Measurements from ENCODE around the gene KLF3.
A peak's percentile ranks its signal among the peaks of the same experiment; 100 is the strongest.

KLF3 gene

DNA sequence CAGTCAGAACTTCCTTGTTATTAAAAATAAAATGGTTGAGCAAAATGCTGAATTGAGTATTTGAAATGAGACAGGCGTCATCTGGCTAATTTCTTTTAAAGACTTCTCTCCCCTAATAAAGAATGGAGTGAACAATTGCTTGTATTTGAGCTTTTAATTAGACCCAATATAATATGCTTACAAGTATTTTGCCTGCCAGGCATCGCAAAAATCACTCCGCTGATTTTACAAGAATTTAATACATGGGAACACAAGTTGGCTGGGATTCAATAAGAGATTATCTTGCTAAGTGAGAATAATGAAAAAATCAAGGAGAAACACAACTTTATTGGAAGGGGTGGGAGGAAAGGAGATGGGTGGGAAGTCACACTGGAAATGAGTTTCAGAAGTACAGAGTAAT is 52.3 kb downstream of the KLF3 start:
- in situ Hi-C loops (cut with MboI; ENCODE audit: low pct_unique_long_range_greater_than_20kb, low sequenced_read_pairs), result no loop called here
- no peak for DNase-seq

DNA sequence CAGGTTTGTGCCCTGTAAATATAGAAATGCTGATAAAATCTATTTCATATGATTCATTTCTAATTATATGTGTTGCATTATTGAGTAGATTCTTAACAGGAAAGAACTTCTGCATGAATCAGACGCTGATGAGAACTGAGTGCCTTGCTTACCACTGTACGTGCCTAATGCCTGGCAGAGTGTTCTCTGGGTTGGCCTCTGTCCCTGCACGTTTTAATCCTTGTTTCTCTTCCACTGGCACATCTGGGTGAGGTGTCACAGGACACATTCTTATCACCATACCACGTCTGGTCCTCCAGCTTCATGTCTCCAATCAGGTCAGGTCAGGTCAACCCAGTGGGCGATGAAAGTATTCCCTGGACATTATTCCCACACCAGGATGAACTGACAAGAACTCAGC is 53.6 kb downstream of the KLF3 start:
- in situ Hi-C loops (cut with MboI; ENCODE audit: low pct_unique_long_range_greater_than_20kb, low sequenced_read_pairs), result no loop called here
- DNase-seq, result no peak

DNA sequence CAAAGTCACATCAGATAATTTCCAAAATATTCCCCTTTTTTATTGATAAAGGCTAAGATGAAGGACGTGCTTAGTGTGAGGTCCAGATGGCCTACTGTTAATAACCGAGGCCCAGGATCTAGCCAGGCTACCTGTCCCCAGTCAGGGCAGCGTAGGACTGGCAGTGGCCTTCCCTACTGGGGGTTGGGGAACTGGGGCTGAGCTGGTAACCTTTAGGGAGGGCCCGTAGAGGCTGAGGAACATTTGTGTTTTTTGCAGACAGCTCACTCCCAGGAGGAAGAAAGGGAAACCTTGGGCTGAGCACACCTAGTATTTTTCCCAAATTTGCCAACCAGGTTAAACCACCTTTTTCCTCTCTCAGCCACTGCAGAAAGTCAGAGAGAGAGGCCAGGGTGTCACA is 59.1 kb downstream of the KLF3 start:
- no peak for DNase-seq
- in situ Hi-C loops (cut with MboI; ENCODE audit: low pct_unique_long_range_greater_than_20kb, low sequenced_read_pairs), result no loop called here

DNA sequence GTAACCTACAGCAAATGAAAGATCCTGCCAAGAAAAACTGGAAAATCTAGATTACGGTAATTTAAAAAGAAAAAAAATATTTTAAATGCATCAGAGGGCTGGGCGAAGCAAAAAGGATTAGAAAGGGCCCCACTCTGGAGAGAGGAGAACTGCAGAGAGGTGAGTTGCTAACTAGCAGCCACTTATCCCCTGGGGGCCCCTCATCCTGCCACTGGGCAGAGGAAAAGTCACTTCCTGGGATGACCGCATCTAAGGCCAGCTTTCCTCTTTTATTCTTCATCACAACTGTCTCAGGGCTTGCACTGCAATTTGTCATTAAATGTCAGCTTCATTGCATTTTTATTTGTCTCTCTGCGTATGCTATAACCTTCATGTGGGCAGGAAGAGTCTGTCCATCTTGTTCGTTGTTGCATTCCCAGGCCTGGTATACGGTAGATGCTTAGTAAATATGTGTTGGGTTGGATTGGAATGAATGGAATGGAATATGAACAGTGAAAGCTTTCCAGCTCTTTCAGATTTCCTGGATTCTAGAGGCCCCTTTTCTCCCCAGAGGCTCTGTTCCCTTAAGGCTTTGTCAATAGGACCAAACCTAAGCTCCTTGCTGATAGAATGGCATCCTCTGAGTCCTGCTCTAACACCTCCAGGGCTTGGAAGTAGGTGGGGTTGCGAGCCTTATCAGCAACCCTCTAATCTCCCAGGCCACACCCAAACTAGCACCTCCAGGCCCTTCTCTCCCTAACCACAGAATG is 59.9 kb downstream of the KLF3 start:
- in situ Hi-C loops (cut with MboI; ENCODE audit: low pct_unique_long_range_greater_than_20kb, low sequenced_read_pairs), result no loop called here

DNA sequence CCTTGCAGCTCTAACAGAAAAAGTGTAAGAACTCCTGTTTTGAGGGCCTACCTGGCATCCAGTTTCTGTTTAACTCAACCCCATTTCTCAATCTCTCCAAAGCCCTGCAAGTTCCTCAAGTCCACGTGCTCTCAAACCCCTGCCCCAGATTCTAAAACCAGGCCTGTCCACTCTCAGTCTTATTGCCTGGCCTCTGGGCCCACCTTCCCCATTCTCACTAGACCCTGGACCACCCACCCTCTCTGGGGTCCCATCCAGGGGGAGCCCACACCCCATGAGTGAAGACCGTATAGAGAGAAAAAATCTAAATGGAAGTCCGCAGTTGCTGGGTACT is 60.4 kb downstream of the KLF3 start:
- DNase-seq, result no peak
- in situ Hi-C loops (cut with MboI; ENCODE audit: low pct_unique_long_range_greater_than_20kb, low sequenced_read_pairs), result no loop called here

More for the DNA sequence above, 59.9 kb downstream of the KLF3 start:
- DNase-seq, result no peak

DNA sequence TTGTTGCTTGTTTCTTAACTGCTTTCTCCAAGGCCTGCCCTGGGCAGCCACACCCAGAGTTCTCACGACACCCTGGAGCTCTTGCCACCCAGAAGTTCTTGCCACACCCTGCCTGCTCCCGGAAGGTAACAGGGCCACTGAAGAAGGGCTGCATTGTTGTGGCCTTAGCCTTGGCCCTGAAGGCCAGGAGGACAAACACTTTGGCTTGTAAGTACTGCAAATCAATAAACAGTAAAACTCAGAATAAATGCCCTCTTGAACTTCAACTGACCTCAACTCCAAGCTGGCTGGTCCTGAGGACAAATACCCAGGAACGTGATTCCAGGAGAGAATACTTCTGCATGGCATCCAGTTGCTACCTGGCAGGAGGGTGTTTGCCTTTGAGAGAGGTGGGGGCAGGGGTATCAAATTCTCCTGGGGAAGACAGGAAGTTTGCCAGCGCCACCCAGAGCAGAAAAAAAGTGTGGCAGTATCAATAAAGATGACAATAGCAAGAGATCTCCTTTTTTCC is 64.7 kb downstream of the KLF3 start:
- in situ Hi-C loops (cut with MboI; ENCODE audit: low pct_unique_long_range_greater_than_20kb, low sequenced_read_pairs), result no loop called here
- DNase-seq, result peak; percentile 18

DNA sequence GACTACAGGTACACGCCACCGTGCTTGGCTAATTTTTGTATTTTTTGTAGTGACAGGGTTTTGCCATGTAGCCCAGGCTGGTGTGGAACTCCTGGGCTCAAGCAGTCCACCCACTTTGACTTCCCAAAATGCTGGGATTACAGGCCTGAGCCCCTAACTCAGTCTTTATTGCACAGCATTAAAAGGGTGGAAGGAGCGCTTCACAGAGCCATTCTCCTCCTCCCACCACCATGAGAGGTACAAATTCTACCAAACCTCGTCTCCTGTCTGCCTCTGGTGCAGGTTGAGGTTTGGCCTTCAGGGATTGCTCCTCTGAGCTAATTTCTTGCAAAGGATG is 66.5 kb downstream of the KLF3 start:
- DNase-seq, result no peak
- in situ Hi-C loops (cut with MboI; ENCODE audit: low pct_unique_long_range_greater_than_20kb, low sequenced_read_pairs), result no loop called here

DNA sequence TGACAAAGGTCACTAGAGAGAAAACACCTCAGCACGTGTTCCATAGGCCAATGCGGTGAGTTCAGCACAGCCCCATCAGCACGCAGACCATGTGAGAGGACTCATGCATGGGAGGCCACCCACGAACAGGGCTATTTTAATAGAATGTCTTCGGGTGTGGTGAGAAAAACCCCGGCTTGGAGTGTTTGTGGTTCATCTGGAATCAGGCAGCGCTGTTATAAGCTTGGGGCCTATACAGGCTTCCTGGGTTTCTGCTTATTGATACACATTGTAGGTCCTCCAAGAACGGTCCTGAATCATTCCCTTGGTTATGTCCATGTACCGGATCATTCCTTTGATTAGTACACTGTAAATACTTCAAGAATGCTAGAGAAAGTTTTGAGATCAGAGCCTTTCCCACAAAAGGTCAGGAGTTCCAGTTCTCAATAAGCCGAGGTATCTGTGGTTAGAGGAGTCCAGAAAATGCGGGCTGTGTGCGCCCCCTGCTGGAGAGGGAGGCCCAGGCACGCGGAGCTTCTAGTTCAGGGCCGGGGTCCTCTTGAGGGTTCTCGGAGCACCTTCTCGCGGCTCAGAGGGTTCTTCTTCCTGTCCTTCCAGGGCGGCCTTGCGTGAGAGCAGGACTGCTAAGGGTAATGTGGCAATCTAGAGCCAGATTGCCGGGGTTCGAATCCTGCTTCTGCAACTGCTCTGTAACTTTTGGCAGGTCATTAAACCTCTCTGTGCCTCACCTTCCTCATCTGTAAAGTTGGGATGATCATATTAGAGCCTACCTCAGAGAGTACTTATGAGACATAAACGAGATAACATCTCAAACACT is 67.0 kb downstream of the KLF3 start:
- in situ Hi-C loops (cut with MboI; ENCODE audit: low pct_unique_long_range_greater_than_20kb, low sequenced_read_pairs), result no loop called here
- peak; percentile 93 for DNase-seq

DNA sequence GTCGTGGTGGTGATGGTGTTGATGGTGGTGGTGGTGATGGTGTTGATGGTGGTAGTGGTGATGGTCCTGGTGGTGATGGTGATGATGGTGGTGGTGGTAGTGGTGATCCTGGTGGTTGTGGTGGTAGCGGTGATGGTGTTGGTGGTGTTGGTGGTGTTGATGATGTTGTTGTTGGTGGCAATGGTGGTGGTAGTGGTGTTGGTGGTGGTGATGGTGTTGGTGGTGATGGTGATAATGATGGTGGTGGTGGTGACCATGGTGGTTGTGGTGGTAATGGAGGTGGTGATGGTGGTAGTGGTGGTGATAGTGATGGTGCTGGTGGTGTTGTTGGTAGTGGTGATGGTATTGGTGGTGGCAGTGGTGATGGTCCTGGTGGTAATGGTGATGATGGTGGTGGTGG is 69.7 kb downstream of the KLF3 start:
- in situ Hi-C loops (cut with MboI; ENCODE audit: low pct_unique_long_range_greater_than_20kb, low sequenced_read_pairs), result no loop called here
- no peak for DNase-seq

DNA sequence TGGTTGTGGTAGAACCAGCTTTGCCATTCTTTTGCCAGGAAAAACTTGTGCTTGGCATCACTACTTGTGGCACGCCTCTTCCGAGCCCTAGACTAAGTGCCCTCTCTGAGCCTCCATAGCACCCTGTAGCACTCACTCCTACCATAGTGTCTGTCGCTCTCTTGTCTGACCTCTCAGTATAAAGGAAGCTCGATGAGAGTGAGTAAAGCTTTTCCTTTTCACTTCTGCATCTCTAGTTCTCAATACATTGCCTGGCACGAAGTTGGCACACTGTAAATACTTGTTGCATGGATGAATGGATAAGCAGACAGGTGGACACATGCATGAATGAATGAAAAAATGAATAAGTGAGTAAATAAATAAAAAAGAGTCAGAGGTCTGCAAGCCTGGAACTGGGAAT is 70.4 kb downstream of the KLF3 start:
- in situ Hi-C loops (cut with MboI; ENCODE audit: low pct_unique_long_range_greater_than_20kb, low sequenced_read_pairs), result no loop called here
- DNase-seq, result no peak

DNA sequence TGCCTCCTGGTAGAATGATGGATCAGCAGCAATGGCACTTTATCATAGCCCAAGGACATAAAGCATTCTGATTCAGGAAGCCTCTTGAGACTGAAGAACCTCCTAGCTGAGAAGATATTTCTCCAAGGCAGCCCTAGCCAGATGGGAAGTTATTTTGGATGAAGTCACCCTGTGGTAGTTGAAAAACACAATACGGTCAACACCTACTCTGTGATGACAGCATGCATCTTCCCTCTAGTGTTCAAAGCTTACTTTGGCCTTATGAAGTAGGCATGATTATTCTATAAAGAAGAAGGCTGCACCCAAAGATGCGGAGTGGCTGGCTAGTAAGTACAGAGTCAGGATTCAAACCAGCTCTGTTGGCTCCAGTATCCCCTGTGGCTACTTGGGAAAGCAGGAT is 70.9 kb downstream of the KLF3 start:
- DNase-seq, result no peak
- in situ Hi-C loops (cut with MboI; ENCODE audit: low pct_unique_long_range_greater_than_20kb, low sequenced_read_pairs), result no loop called here

DNA sequence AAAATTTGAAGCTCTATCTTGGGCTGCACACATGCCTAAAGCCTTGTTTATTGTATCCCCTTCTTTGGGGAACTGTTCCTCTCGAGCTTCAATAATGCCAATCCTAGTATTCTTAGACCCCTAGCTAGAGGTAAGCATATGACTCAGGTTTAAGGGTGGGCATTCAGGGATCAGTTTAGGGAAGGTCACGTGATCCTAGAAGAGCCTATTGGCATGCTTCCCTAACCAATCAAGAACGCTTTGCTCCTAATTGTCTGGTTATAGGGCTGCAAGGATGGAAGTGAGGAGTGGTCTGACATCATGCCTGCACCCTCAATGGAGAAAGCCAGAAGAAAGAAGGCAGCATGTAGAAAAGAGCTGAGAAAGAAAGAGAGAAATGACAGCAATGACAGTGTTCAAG is 71.9 kb downstream of the KLF3 start:
- in situ Hi-C loops (cut with MboI; ENCODE audit: low pct_unique_long_range_greater_than_20kb, low sequenced_read_pairs), result no loop called here
- no peak for DNase-seq

DNA sequence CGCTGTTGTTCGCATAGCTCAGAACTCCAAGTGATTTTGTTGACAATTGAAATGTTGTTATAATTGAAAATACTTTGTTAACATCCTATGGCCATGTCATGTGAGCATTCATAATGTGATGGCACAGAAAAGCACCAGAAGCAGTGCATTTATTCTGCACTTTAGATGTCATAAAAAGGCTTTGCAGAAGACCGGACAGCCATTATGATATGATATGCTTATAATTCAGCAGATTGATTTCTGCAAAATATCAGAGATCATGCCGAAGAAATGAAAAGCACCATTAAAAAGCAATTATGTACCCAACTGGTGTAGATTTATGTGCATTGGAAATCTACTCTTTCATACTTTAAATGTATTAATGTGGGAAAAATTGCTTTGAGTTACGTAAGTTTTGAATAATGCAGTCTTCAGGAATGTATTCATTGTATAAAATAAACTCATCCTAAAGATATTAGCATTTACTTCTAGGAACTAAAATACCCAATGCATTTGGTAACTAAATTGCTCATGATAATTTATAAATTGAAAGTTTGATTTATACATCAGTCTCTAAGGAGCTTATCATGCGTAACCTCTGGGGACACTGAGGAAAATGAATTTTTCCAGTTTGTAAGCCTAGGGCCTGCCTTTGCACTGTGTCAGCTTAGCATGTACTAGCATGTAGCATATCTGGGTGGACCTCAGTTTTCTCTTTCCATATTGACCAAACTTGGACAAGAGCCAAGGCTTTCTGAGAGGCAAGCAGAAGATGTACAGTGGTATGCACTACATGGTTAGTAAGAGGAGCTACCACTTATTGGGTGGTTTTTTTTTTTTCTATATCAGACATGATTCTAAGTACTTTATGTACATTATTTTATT is 75.2 kb downstream of the KLF3 start:
- in situ Hi-C loops (cut with MboI; ENCODE audit: low pct_unique_long_range_greater_than_20kb, low sequenced_read_pairs), result no loop called here

DNA sequence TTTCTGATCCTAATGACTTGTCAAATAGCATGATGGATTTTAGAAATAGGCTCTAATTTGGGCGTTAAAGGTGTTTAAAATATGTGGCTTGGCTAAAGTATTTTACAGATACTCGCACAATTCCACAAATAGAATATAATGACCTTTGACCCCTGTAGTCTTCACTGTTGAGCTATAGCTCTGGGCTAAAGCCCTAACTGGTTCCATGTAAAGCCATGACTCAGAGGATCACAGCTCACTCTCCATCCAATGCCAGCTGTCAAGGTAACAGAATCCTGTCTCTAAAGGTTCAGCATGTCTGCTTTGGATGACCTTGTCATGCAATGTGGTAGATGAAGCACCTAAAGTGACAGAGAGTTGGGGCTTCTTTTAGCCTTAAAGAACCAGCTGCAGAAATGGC is 76.3 kb downstream of the KLF3 start:
- in situ Hi-C loops (cut with MboI; ENCODE audit: low pct_unique_long_range_greater_than_20kb, low sequenced_read_pairs), result no loop called here
- DNase-seq, result no peak

More for the DNA sequence above, 75.2 kb downstream of the KLF3 start:
- no peak for DNase-seq

DNA sequence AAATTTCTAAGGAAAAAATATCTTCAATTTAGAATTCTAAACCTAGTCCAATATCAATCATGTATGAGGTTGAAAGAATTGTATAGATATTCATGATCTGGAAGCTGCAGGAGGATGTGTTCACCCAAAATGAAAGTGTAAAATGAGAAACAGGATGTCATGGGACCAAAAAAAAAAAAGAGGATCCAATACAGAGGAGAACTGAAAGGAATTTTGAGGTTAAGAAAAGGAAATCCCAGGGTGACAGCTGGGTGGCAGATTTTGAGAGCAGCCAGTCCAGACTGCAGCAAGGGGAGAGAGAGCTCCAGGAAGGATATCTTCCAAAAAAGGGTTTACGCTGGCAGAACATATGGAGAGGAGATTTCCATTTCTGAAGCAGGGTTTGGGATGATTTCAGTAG is 79.9 kb downstream of the KLF3 start:
- in situ Hi-C loops (cut with MboI; ENCODE audit: low pct_unique_long_range_greater_than_20kb, low sequenced_read_pairs), result no loop called here
- DNase-seq, result peak; percentile 60

DNA sequence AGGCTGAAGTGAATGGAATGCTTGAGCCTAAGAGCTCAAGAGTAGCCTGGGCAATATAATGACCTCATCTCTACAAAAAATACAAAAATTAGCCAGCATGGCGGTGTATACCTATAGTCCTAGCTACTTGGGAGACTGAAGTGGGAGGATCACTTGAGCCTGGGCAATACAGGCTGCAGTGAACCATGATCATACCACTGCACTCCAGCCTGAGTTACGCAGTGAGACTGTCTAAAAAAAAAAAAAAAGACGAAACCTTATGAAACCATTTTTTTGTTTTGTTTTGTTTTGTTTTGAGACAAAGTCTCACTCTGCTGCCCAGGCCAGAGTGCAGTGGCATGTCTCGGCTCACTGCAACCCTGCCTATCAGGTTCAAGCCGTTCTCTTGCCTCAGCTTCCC is 81.9 kb downstream of the KLF3 start:
- DNase-seq, result no peak
- in situ Hi-C loops (cut with MboI; ENCODE audit: low pct_unique_long_range_greater_than_20kb, low sequenced_read_pairs), result no loop called here

DNA sequence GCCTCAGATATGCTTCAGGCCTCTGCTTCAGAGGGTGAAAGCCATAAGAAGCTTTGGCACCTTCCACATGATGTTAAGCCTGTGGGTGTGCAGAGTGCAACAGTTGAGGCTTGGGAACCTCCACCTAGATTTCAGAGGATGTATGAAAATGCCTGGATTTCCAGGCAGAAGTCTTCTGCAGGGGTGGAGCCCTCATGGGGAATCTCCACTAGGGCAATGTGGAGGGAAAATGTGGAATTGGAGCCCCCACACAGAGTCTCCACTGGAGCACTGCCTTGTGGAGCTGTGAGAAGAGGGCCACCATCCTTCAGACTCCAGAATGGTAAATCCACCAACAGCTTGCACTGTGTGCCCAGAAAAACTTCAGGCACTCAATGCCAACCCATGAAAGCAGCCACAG is 83.6 kb downstream of the KLF3 start:
- in situ Hi-C loops (cut with MboI; ENCODE audit: low pct_unique_long_range_greater_than_20kb, low sequenced_read_pairs), result no loop called here
- DNase-seq, result no peak

DNA sequence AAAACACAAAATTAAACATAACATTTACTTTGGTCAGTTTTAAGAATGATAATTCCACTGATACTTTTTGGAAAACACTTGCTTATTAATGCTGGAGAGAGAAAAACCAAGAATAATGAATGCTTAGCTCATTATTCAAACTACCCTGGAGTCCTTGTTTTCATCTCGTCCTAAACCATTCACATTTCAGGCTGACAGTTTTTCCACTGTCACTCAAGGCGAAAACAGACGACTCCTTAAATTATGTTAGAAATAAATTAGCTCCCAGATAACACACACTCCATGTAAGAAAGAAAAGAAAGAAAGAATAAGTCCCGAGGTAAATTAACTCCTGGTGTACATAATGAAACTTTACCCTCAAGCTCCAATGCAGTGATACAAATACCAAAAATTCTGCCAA is 85.3 kb downstream of the KLF3 start:
- no peak for DNase-seq
- in situ Hi-C loops (cut with MboI; ENCODE audit: low pct_unique_long_range_greater_than_20kb, low sequenced_read_pairs), result no loop called here

Measured in KBM-7 (cell line).